Stimulated activated CD8-positive, alpha-beta memory T cell treated with anti-CD3 and anti-CD28 coated beads, Interleukin-7, amount 100 ng/mL, for 1 hour (primary cell): ENCODE data around the gene RWDD3.
A peak's percentile ranks its signal among the peaks of the same experiment; 100 is the strongest.

Source experiments
- DNase-seq, 2 donors: peaks; one replicate each; pipeline ENCODE4 v3.0.0-alpha.2; 2020; ENCODE audit warnings: low read depth in 2 of 2

RWDD3 gene

GRCh38 chr1:95233737-95234500, at the start of gene RWDD3:
Gene RWDD3, plus strand, starts transcription at chr1:95234210. Its CDS starts 21 bp downstream, at chr1:95234231.
- DNase-seq: peak; percentile 80 to 85

GRCh38 chr1:95186149-95186548, 47.9 kb upstream of the RWDD3 start:
- DNase-seq: no peak

GRCh38 chr1:95193591-95193990, 40.4 kb upstream of the RWDD3 start:
- DNase-seq: no peak

GRCh38 chr1:95195046-95195445, 39.0 kb upstream of the RWDD3 start:
- no peak for DNase-seq

GRCh38 chr1:95196017-95196416, 38.0 kb upstream of the RWDD3 start:
- DNase-seq: no peak

GRCh38 chr1:95197616-95198252, 36.3 kb upstream of the RWDD3 start:
- no peak for DNase-seq

GRCh38 chr1:95201905-95202304, 32.1 kb upstream of the RWDD3 start:
- no peak for DNase-seq

GRCh38 chr1:95203908-95204437, 30.0 kb upstream of the RWDD3 start:
- DNase-seq: no peak

- DNase-seq: no peak
Measured at GRCh38 chr1:95206514-95206913, 27.5 kb upstream of the RWDD3 start.

GRCh38 chr1:95207223-95207935, 26.6 kb upstream of the RWDD3 start:
- DNase-seq: no peak

GRCh38 chr1:95208876-95209275, 25.1 kb upstream of the RWDD3 start:
- DNase-seq: no peak

- no peak for DNase-seq
Measured at GRCh38 chr1:95209291-95209690, 24.7 kb upstream of the RWDD3 start.

GRCh38 chr1:95216292-95216990, 17.6 kb upstream of the RWDD3 start:
- no peak for DNase-seq

- no peak for DNase-seq
Measured at GRCh38 chr1:95217371-95217770, 16.6 kb upstream of the RWDD3 start.

GRCh38 chr1:95219407-95219806, 14.6 kb upstream of the RWDD3 start:
- DNase-seq: no peak

- DNase-seq: no peak
Measured at GRCh38 chr1:95221306-95221705, 12.7 kb upstream of the RWDD3 start.

- no peak for DNase-seq
Measured at GRCh38 chr1:95222629-95223028, 11.4 kb upstream of the RWDD3 start.

GRCh38 chr1:95223110-95223509, 10.9 kb upstream of the RWDD3 start:
- no peak for DNase-seq

GRCh38 chr1:95226781-95227660, 7.0 kb upstream of the RWDD3 start:
- DNase-seq: no peak

GRCh38 chr1:95229037-95229436, 5.0 kb upstream of the RWDD3 start:
- DNase-seq: no peak

GRCh38 chr1:95229706-95230105, 4.3 kb upstream of the RWDD3 start:
- DNase-seq: no peak
